ENCODE measurements around the gene LYPD6B. TPM values are rescaled to one million over a fixed set of nuclear protein-coding genes. Genes with fewer than 3 reads are reported as not detected.
A peak's percentile ranks its signal among the peaks of the same experiment; 100 is the strongest.

Gene LYPD6B
- total RNA-seq, 1 experiment from 2014 or later: 35.8 TPM

DNA sequence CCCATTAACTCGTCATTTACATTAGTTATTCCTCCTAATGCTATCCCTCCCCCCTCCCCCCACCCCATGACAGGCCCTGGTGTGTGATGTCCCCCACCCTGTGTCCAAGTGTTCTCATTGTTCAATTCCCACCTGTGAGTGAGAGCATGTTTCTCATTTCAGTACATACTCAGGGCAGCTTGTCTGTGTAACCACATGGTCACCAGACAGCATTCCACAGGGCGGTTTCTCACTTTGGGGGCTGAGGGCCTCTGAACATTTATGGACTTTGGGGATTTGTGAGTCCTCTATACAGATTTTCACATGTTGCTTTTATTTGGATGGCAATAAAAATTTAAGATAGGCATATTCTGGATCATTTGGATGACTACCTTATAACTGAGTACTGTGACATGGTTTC lies 84.0 kb downstream of the LYPD6B start:
- intact Hi-C loops (cut with micrococcal nuclease; ENCODE audit: unreplicated experiment): no loop called here
- H3K27ac Mint-ChIP-seq (ENCODE audit: unreplicated experiment): peak overlapping the region; percentile 46
- H3K4me1 Mint-ChIP-seq (ENCODE audit: low read depth, unreplicated experiment): peaks cover 45% of the 10 kb centered on the region
- ChIA-PET POLR2A (no interaction called here), CTCF (no interaction called here)
- no peak overlapping the region for H3K4me3 Mint-ChIP-seq (ENCODE audit: unreplicated experiment)
- no peaks in the 10 kb centered on the region for H3K9me3 ChIP-seq
- TF ChIP-seq, protein P1, sequence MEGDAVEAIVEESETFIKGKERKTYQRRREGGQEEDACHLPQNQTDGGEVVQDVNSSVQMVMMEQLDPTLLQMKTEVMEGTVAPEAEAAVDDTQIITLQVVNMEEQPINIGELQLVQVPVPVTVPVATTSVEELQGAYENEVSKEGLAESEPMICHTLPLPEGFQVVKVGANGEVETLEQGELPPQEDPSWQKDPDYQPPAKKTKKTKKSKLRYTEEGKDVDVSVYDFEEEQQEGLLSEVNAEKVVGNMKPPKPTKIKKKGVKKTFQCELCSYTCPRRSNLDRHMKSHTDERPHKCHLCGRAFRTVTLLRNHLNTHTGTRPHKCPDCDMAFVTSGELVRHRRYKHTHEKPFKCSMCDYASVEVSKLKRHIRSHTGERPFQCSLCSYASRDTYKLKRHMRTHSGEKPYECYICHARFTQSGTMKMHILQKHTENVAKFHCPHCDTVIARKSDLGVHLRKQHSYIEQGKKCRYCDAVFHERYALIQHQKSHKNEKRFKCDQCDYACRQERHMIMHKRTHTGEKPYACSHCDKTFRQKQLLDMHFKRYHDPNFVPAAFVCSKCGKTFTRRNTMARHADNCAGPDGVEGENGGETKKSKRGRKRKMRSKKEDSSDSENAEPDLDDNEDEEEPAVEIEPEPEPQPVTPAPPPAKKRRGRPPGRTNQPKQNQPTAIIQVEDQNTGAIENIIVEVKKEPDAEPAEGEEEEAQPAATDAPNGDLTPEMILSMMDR (IDR thresholded peaks at IDR 0.05; ENCODE audit: insufficient read depth in 1 of 2, low read depth in 1 of 2, low read length in 1 of 2, severe bottlenecking in 1 of 2, unreplicated experiment in 1 of 2): no peak
- DNase-seq: peak; percentile 49 to 69
- no peak overlapping the region for H3K4me3 ChIP-seq (ENCODE audit: low read depth, low read length)
- peaks cover 14% of the 10 kb centered on the region for H3K36me3 Mint-ChIP-seq (ENCODE audit: insufficient read depth, unreplicated experiment)
- H3K36me3 ChIP-seq (ENCODE audit: control insufficient read depth, insufficient read depth, low read length): no peaks in the 10 kb centered on the region
- no peaks in the 10 kb centered on the region for H3K27me3 ChIP-seq (replicated peaks; ENCODE audit: control insufficient read depth, insufficient read depth, low read length)
- no TSS peak for BruUV-seq (replicated peaks)
- H3K9me3 Mint-ChIP-seq (ENCODE audit: unreplicated experiment): no peaks in the 10 kb centered on the region
- H3K27me3 Mint-ChIP-seq (ENCODE audit: insufficient read depth, unreplicated experiment): no peaks in the 10 kb centered on the region
- peaks cover 34% of the 10 kb centered on the region for H3K4me1 ChIP-seq

DNA sequence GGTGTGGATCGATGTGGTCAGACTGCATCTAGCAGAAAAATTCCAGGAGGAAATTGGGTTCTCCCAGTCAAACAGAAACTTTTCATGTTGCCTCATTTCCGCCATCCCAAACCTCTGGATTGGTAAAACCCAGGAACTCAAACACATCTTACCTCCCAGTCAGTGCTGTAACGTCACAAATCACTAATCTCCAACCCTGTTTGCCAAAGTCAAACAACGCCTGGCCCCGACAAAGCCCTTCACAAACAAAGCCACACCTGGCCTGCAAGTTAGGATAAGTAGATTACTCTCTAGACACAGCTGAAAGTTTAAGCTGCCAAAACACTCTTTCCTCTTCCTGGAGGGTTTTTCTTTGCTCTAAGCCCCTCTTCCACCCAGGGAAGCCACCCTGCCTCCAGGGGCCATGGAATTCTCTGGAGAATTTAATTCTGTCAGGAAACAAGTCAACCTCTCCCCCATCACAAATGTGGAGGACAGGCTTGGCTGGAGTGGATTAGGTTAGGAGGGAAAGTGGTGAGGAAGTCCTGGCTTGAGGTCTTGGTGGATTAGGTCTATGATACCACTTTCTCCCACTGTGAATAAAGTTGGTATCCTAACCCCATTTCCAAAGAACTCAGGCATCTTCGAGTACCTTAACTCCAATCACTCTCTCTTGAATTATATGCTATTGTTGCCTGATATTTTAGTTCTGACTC lies 86.7 kb downstream of the LYPD6B start:
- H3K4me3 Mint-ChIP-seq (ENCODE audit: unreplicated experiment): peak overlapping the region; percentile 54

DNA sequence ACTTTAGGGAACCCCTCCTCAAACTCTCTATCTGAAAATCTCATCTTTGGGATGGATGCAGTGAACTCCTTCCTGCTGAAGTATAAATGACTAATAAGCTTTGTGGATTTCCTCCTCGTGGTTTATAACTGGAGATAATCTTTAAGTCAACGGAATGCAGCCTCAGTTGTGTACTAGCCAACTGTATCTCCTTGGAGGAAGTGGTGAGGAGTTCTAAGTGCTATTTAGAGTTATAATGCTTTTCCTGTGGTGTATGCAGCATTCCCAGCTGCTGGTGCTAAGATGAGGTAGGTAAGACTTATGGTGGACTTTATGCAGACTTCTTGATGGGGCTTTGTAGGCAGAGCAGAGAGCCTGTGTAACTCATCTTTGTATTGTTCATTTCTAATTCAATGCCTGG lies 90.9 kb downstream of the LYPD6B start:
- Mint-ChIP-seq H3K9me3 (ENCODE audit: unreplicated experiment) (no peaks in the 10 kb centered on the region), H3K36me3 (ENCODE audit: insufficient read depth, unreplicated experiment) (peaks cover 20% of the 10 kb centered on the region), H3K27ac (ENCODE audit: unreplicated experiment) (no peak overlapping the region), H3K4me1 (ENCODE audit: low read depth, unreplicated experiment) (peaks cover 27% of the 10 kb centered on the region), H3K4me3 (ENCODE audit: unreplicated experiment) (no peak overlapping the region), H3K27me3 (ENCODE audit: insufficient read depth, unreplicated experiment) (no peaks in the 10 kb centered on the region)
- Histone ChIP-seq H3K27me3 (replicated peaks; ENCODE audit: control insufficient read depth, insufficient read depth, low read length) (no peaks in the 10 kb centered on the region), H3K4me1 (peaks cover 26% of the 10 kb centered on the region), H3K9me3 (no peaks in the 10 kb centered on the region), H3K4me3 (ENCODE audit: low read depth, low read length) (no peak overlapping the region), H3K36me3 (ENCODE audit: control insufficient read depth, insufficient read depth, low read length) (no peaks in the 10 kb centered on the region)
- intact Hi-C loops (cut with micrococcal nuclease; ENCODE audit: unreplicated experiment): no loop called here
- ChIA-PET CTCF (no interaction called here), POLR2A (no interaction called here)
- BruUV-seq (replicated peaks): no TSS peak
- TF ChIP-seq, protein P1 (IDR thresholded peaks at IDR 0.05; ENCODE audit: insufficient read depth in 1 of 2, low read depth in 1 of 2, low read length in 1 of 2, severe bottlenecking in 1 of 2, unreplicated experiment in 1 of 2): no peak
- no peak for DNase-seq

More for the DNA sequence above, 86.7 kb downstream of the LYPD6B start:
- Mint-ChIP-seq H3K27ac (ENCODE audit: unreplicated experiment) (peak overlapping the region; percentile 78), H3K4me1 (ENCODE audit: low read depth, unreplicated experiment) (peaks cover 39% of the 10 kb centered on the region), H3K27me3 (ENCODE audit: insufficient read depth, unreplicated experiment) (no peaks in the 10 kb centered on the region), H3K36me3 (ENCODE audit: insufficient read depth, unreplicated experiment) (peaks cover 14% of the 10 kb centered on the region), H3K9me3 (ENCODE audit: unreplicated experiment) (no peaks in the 10 kb centered on the region)
- Histone ChIP-seq H3K27me3 (replicated peaks; ENCODE audit: control insufficient read depth, insufficient read depth, low read length) (no peaks in the 10 kb centered on the region), H3K9me3 (no peaks in the 10 kb centered on the region), H3K4me1 (peaks cover 39% of the 10 kb centered on the region), H3K4me3 (ENCODE audit: low read depth, low read length) (0 out of 2 replicates have a peak overlapping the region, but pooled peaks have one; percentile 5), H3K36me3 (ENCODE audit: control insufficient read depth, insufficient read depth, low read length) (no peaks in the 10 kb centered on the region)
- intact Hi-C loops (cut with micrococcal nuclease; ENCODE audit: unreplicated experiment): loop anchor here (1.0 to 2.0 kb wide), 6 partner anchors 36 to 341 kb away; partner anchors contain the start of gene LYPD6B
- peak; percentile 88 to 90 for DNase-seq
- ChIA-PET POLR2A (no interaction called here), CTCF (no interaction called here)
- TF ChIP-seq, protein P1 (IDR thresholded peaks at IDR 0.05; ENCODE audit: insufficient read depth in 1 of 2, low read depth in 1 of 2, low read length in 1 of 2, severe bottlenecking in 1 of 2, unreplicated experiment in 1 of 2): no peak
- TSS peak; percentile 60 for BruUV-seq (replicated peaks)

All from Caco-2 (cell line).